AG20443 (cell line): Measurements from ENCODE around the gene SNX19.
"Not testable (repeated sequence)": the region's sequence is repeated elsewhere in the genome, so short reads cannot be mapped to it uniquely, and the experiment has no call there.

ENCODE experiments used
- DNase-seq: peaks from one replicate; pipeline ENCODE4 v3.0.0; 2012; ENCODE audit warnings: low spot score, mixed read lengths

The SNX19 gene

GRCh38 chr11:130916238-130916855 lies at the start of gene SNX19:
Gene SNX19, minus strand, starts transcription at chr11:130916479. Its CDS starts 540 bp downstream, at chr11:130915939.
- DNase-seq, result peak; percentile 97

GRCh38 chr11:130964058-130964792 lies 47.9 kb upstream of the SNX19 start:
- DNase-seq, result no peak

GRCh38 chr11:130947889-130948288 lies 31.6 kb upstream of the SNX19 start:
- peak; percentile 25 for DNase-seq

GRCh38 chr11:130947481-130947880 lies 31.2 kb upstream of the SNX19 start:
- DNase-seq, result no peak

GRCh38 chr11:130947058-130947457 lies 30.8 kb upstream of the SNX19 start:
- no peak for DNase-seq

GRCh38 chr11:130945896-130946295 lies 29.6 kb upstream of the SNX19 start:
- DNase-seq, result peak; percentile 85

GRCh38 chr11:130940706-130941105 lies 24.4 kb upstream of the SNX19 start:
- no peak for DNase-seq

- DNase-seq, result no peak
Observed at GRCh38 chr11:130937051-130937450, 20.8 kb upstream of the SNX19 start.

GRCh38 chr11:130932086-130932712 lies 15.9 kb upstream of the SNX19 start:
- no peak for DNase-seq

- no peak for DNase-seq
Observed at GRCh38 chr11:130924750-130925149, 8.5 kb upstream of the SNX19 start.

- not testable (repeated sequence) for DNase-seq
Observed at GRCh38 chr11:130920612-130921011, 4.3 kb upstream of the SNX19 start.

GRCh38 chr11:130918081-130918480 lies 1.8 kb upstream of the SNX19 start:
- DNase-seq, result no peak

- DNase-seq, result peak; percentile 9
Observed at GRCh38 chr11:130916910-130917309, 631 bp upstream of the SNX19 start.

GRCh38 chr11:130915603-130916237 lies 559 bp downstream of the SNX19 start:
- no peak for DNase-seq

GRCh38 chr11:130913268-130913667 lies 3.0 kb downstream of the SNX19 start:
- no peak for DNase-seq

- no peak for DNase-seq
Observed at GRCh38 chr11:130912552-130912951, 3.7 kb downstream of the SNX19 start.

GRCh38 chr11:130911306-130911705 lies 5.0 kb downstream of the SNX19 start:
- DNase-seq, result no peak

- peak; percentile 32 for DNase-seq
Observed at GRCh38 chr11:130909650-130910049, 6.6 kb downstream of the SNX19 start.

- DNase-seq, result peak; percentile 78
Observed at GRCh38 chr11:130908770-130909625, 7.3 kb downstream of the SNX19 start.

- no peak for DNase-seq
Observed at GRCh38 chr11:130908061-130908460, 8.2 kb downstream of the SNX19 start.

- no peak for DNase-seq
Observed at GRCh38 chr11:130907229-130907628, 9.1 kb downstream of the SNX19 start.

GRCh38 chr11:130906616-130907015 lies 9.7 kb downstream of the SNX19 start:
- DNase-seq, result no peak
